DND-41 (cell line): ENCODE measurements around the gene ANKRD12.

ENCODE experiments used
- CTCF ChIP-seq: IDR thresholded peaks from 2 replicates; pipeline ENCODE4 v1.5.1; 2012; ENCODE audit warnings: borderline replicate concordance, low read length, moderate library complexity, mild to moderate bottlenecking; ENCODE audit not compliant: poor library complexity, severe bottlenecking; ENCODE audit errors: extremely low read depth
- EZH2 ChIP-seq: IDR thresholded peaks from 3 replicates; pipeline ENCODE4 v1.6.1; 2012; ENCODE audit warnings: borderline replicate concordance, low read depth, mild to moderate bottlenecking, moderate library complexity, low read length, inconsistent platforms; ENCODE audit not compliant: severe bottlenecking

DNA sequence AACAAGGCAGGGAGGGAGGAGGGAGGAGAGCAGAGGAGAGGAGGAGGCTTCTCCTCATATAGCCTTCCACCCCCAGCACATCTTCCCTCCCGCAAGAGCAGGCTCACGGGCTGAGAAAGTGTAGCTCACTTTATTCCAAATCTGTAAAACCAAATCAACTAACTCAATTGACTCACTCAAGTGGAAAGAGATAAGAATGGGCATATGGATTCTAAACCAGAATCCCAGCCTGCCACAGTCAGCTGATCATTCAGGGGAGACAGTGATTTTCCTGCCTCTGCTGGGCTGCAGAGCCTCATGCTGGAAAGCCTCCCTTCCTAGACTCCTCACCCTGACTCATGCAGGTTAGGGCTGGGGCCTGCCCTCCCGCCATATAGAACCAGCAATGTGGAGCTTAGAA is 193.8 kb downstream of the ANKRD12 start:
- TF ChIP-seq EZH2 (no peak), CTCF (no peak)
